Bronchial smooth muscle cell (primary cell): ENCODE measurements around the gene NAP1L4. TPM values are rescaled to one million over a fixed set of nuclear protein-coding genes. Genes with fewer than 3 reads are reported as not detected.

Experiments
- total RNA-seq: library from RNA; depleted of rRNA; stranded (reverse); fragments of >200 nt; gene quantifications from 2 replicates; pipeline ENCODE4 v1.2.1, GENCODE V29; 2014

The NAP1L4 gene, protein sequence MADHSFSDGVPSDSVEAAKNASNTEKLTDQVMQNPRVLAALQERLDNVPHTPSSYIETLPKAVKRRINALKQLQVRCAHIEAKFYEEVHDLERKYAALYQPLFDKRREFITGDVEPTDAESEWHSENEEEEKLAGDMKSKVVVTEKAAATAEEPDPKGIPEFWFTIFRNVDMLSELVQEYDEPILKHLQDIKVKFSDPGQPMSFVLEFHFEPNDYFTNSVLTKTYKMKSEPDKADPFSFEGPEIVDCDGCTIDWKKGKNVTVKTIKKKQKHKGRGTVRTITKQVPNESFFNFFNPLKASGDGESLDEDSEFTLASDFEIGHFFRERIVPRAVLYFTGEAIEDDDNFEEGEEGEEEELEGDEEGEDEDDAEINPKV
- 110 and 130 TPM in 2 replicates for total RNA-seq

GRCh38 chr11:2992234-2992996 lies at the start of gene NAP1L4:
TSS of gene NAP1L4 (minus strand) at chr11:2992329. CDS start at chr11:2979220, 13,109 bp downstream.

GRCh38 chr11:2928605-2929530 lies 63.3 kb downstream of the NAP1L4 start, which contains the start of gene PHLDA2:
TSS of gene PHLDA2 (minus strand) at chr11:2929420. CDS start at chr11:2929364, 56 bp downstream.

Other genes starting within 250 kb of the NAP1L4 start
- gene CDKN1C, start 106.6 kb downstream of the NAP1L4 start, total RNA-seq = 23.2 and 98.4 TPM in 2 replicates
- 0.52 and 1.7 TPM in 2 replicates for gene PHLDA2, start 62.9 kb downstream of the NAP1L4 start, total RNA-seq
- gene CARS1, start 65.1 kb upstream of the NAP1L4 start, total RNA-seq = 47.9 and 51.2 TPM in 2 replicates
- gene OSBPL5, start 173.0 kb upstream of the NAP1L4 start, total RNA-seq = 42.9 and 47.0 TPM in 2 replicates
- not detected in 2 replicates for gene MRGPRG, start 226.5 kb upstream of the NAP1L4 start, total RNA-seq
- not detected in 2 replicates for gene MRGPRE, start 240.1 kb upstream of the NAP1L4 start, total RNA-seq